MM.1S (cell line): ENCODE data around the gene TUBGCP6.

Source experiments
- DNase-seq: peaks from one replicate; pipeline ENCODE4 v3.0.0-alpha.2; 2015
- H2AFZ ChIP-seq: fragments of 300-600 bp; sonication (generic); 2 replicates; pipeline ENCODE4 v1.6.0; 2016; ENCODE audit warnings: antibody characterized with exemption, low read length
- H3F3A ChIP-seq: fragments of 300-600 bp; sonication (generic); 2 replicates; pipeline ENCODE4 v1.6.1; 2016; ENCODE audit warnings: mild to moderate bottlenecking, antibody characterized with exemption, low read length, moderate library complexity, mixed read lengths; ENCODE audit not compliant: insufficient read depth
- H3K27ac ChIP-seq: fragments of 300-600 bp; sonication (generic); 2 replicates; pipeline ENCODE4 v1.5.1; 2016; ENCODE audit warnings: mild to moderate bottlenecking, low read length
- H3K27me3 ChIP-seq: fragments of 300-600 bp; sonication (generic); replicated peaks from 2 replicates; pipeline ENCODE4 v1.6.0; 2016; ENCODE audit warnings: low read length; ENCODE audit not compliant: insufficient read depth
- H3K36me3 ChIP-seq: fragments of 300-600 bp; sonication (generic); replicated peaks from 2 replicates; pipeline ENCODE4 v1.6.1; 2016; ENCODE audit warnings: mild to moderate bottlenecking, low read length, mixed read lengths; ENCODE audit not compliant: insufficient read depth
- H3K4me1 ChIP-seq: fragments of 300-600 bp; sonication (generic); 2 replicates; pipeline ENCODE4 v1.6.1; 2016; ENCODE audit warnings: low read length, mixed read lengths
- H3K4me2 ChIP-seq: fragments of 300-600 bp; sonication (generic); 2 replicates; pipeline ENCODE4 v1.6.0; 2016; ENCODE audit warnings: low read depth, low read length
- H3K4me3 ChIP-seq: fragments of 300-600 bp; sonication (generic); 2 replicates; pipeline ENCODE4 v1.5.1; 2016; ENCODE audit warnings: low read length, mixed read lengths
- H3K79me2 ChIP-seq: fragments of 300-600 bp; sonication (generic); 2 replicates; pipeline ENCODE4 v1.6.1; 2016; ENCODE audit warnings: mixed run types, low read length, mixed read lengths
- H3K9ac ChIP-seq: fragments of 300-600 bp; sonication (generic); 2 replicates; pipeline ENCODE4 v1.6.1; 2016; ENCODE audit warnings: low read length, mixed read lengths
- H3K9me2 ChIP-seq: fragments of 300-600 bp; sonication (generic); replicated peaks from 2 replicates; pipeline ENCODE4 v1.6.1; 2016; ENCODE audit warnings: mild to moderate bottlenecking, low read length, mixed read lengths; ENCODE audit not compliant: insufficient read depth
- H3K9me3 ChIP-seq: fragments of 300-600 bp; sonication (generic); replicated peaks from 2 replicates; pipeline ENCODE4 v1.6.1; 2016; ENCODE audit warnings: mild to moderate bottlenecking, low read length, mixed read lengths; ENCODE audit not compliant: insufficient read depth
- H4K20me1 ChIP-seq: fragments of 300-600 bp; sonication (generic); 2 replicates; pipeline ENCODE4 v1.6.1; 2016; ENCODE audit warnings: mild to moderate bottlenecking, low read length, moderate library complexity, mixed read lengths; ENCODE audit not compliant: insufficient read depth
- CTCF ChIP-seq: fragments of 300-600 bp; sonication (generic); IDR thresholded peaks from 2 replicates; pipeline ENCODE4 v1.5.1; 2016; ENCODE audit warnings: antibody characterized with exemption, low read length, mixed read lengths
- EZH2 ChIP-seq: fragments of 300-600 bp; sonication (generic); optimal IDR thresholded peaks from 2 replicates; pipeline ENCODE3; 2017; ENCODE audit warnings: low read depth, mild to moderate bottlenecking, antibody characterized with exemption, low read length, mixed read lengths
- EZH2phosphoT487 ChIP-seq: fragments of 300-600 bp; sonication (generic); IDR thresholded peaks from 2 replicates; pipeline ENCODE4 v1.6.1; 2018; ENCODE audit warnings: antibody characterized with exemption, low read length

Gene TUBGCP6

DNA sequence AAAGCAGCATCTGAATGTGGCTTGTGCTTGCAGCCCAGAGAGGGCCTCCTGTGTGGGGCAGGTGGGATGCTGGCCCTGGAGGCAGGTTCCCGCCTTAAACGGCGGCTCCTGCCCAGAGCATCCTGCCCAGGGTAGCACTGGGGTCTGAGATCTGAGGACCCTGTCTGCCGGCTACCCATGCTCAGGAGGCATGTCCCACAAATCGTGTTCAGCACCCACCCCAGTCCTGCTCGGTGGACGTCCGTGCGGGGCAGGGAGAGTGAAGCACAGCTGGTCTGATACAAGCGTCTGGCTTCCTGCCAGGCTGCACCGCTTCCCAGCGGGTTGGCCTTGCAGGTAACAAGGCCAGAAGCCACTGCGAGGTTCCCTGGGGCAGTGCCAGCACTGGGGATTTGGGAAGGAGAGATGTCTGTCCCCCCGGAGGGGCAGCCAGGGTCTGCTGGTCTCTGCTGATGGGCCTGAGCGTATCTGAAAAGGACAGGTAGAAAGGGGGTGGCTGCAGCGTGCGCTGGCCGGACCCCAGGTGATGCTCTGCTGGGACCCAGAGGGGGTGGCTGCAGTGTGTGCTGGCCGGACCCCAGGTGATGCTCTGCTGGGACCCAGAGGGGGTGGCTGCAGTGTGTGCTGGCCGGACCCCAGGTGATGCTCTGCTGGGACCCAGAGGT, 55.5 kb downstream of the TUBGCP6 start:
- Histone ChIP-seq H2AFZ (no peak overlapping the region), H3K9me3 (no peaks in the 10 kb centered on the region), H3K36me3 (no peaks in the 10 kb centered on the region; the same call in 1 of the 2 replicates), H3K9ac (peak overlapping the region; percentile 78; the same call in 1 of the 2 replicates), H3K9me2 (no peaks in the 10 kb centered on the region), H3K79me2 (peaks cover 76% of the 10 kb centered on the region), H4K20me1 (no peaks in the 10 kb centered on the region), H3K27me3 (peaks cover 4% of the 10 kb centered on the region; the same call in 1 of the 2 replicates), H3K27ac (peak overlapping the region; percentile 83), H3K4me3 (peak overlapping the region; percentile 60; the same call in 1 of the 2 replicates), H3F3A (peaks cover 44% of the 10 kb centered on the region), H3K4me2 (peak overlapping the region; percentile 75), H3K4me1 (peaks cover 40% of the 10 kb centered on the region)
- TF ChIP-seq EZH2phosphoT487 (no peak), CTCF (no peak), EZH2 (no peak)
- no peak for DNase-seq

DNA sequence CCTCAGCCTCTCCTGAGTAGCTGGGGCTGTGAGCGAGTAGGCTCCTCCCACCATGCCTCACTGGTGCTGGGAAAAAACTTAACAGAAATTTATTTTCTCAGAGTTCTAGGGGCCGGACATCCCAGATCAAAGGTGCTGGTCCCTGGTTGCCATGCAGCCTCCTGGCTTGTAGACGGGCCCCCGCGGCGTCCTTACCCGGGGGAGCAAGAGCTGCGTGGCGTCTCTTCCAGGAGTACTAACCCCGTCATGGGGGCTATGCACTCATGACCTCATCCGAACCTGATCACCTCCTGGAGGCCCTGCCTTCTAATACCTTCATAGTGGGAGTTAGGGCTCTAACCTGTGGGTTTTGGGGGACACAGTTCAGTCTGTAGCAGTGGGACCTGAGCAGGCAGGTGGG, 56.5 kb downstream of the TUBGCP6 start:
- Histone ChIP-seq H3K36me3 (no peaks in the 10 kb centered on the region), H3K4me3 (no peak overlapping the region), H3K9me3 (no peaks in the 10 kb centered on the region), H4K20me1 (no peaks in the 10 kb centered on the region), H3K9me2 (no peaks in the 10 kb centered on the region), H3K27me3 (peaks cover 4% of the 10 kb centered on the region; the same call in 1 of the 2 replicates), H3K4me1 (peaks cover 40% of the 10 kb centered on the region), H2AFZ (no peak overlapping the region), H3K4me2 (peak overlapping the region; percentile 75; the same call in 1 of the 2 replicates), H3K27ac (no peak overlapping the region), H3F3A (peaks cover 44% of the 10 kb centered on the region), H3K9ac (no peak overlapping the region), H3K79me2 (peaks cover 67% of the 10 kb centered on the region)
- TF ChIP-seq CTCF: no peak
- TF ChIP-seq EZH2phosphoT487: no peak
- TF ChIP-seq EZH2: no peak
- DNase-seq: no peak

DNA sequence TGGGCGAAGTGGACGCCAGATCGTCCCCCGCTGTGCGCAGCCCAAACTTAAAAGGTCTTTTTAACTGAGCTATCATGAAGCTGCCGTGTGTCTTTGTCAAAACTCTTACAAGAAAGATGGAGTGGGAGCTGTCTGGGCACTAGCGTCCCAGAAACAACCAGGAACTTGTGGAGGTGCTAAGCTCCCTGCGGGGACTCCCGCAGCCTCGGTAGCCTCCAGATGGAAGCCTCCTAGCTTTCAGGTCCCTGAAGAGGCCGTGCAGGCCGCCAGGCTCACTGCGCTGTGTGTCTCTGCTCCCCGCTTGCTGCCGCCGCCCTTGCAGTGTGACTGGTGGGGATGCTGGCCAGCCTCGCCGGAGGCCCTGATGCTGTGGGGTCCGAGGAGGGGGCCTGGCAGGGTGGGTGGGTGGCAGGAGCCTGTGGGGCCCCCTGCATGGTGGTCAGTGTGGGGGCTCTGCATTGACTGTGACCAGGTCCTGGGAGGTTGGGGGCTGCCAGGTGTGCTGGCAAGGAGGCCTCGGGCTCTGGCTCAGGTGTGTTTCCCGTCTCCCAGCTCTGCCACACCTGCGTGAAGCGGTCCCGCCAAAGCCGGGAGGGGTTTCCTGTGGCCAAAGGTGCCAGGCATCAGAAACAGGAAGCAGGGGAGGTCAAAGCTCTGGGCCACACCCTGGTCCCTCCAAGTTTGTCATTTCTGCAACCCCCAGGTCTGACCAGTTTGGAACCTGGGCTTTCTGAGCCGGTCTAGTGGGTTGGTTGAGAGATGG, 57.9 kb downstream of the TUBGCP6 start:
- Histone ChIP-seq H3K27ac (peak overlapping the region; percentile 71), H3K4me3 (peak overlapping the region; percentile 83), H3K27me3 (peaks cover 4% of the 10 kb centered on the region; the same call in 1 of the 2 replicates), H3F3A (peaks cover 44% of the 10 kb centered on the region), H3K9ac (peak overlapping the region; percentile 89), H4K20me1 (no peaks in the 10 kb centered on the region), H3K36me3 (no peaks in the 10 kb centered on the region), H3K4me1 (peaks cover 40% of the 10 kb centered on the region), H3K9me2 (no peaks in the 10 kb centered on the region), H3K9me3 (no peaks in the 10 kb centered on the region), H3K4me2 (peak overlapping the region; percentile 89), H2AFZ (peak overlapping the region; percentile 9; the same call in 1 of the 2 replicates), H3K79me2 (peaks cover 53% of the 10 kb centered on the region)
- TF ChIP-seq CTCF (no peak), EZH2 (no peak), EZH2phosphoT487 (no peak)
- DNase-seq: peak; percentile 64
